Uterus (tissue), 2 donors: Measurements from ENCODE around the gene EML1.

Source experiments
- CTCF ChIP-seq, 4 experiments: fragments of 200-600 bp in 2 of 4; fragments of 450-650 bp in 2 of 4; sonication (generic) in 2 of 4; IDR thresholded peaks; one replicate each; pipeline ENCODE4 v1.5.1; 2016 to 2019; ENCODE audit warnings: antibody characterized with exemption in 4 of 4, mild to moderate bottlenecking in 2 of 4, moderate library complexity in 1 of 4
- POLR2A ChIP-seq, 2 donors: fragments of 450-650 bp; IDR thresholded peaks; one replicate each; pipeline ENCODE4 v1.6.1; 2016; ENCODE audit warnings: antibody characterized with exemption in 2 of 2, mild to moderate bottlenecking in 1 of 2, moderate library complexity in 1 of 2

GRCh38 chr14:99952039-99952438 is 158.8 kb downstream of the EML1 start:
- TF ChIP-seq CTCF (IDR thresholded peaks at IDR 0.05), result no peak
- TF ChIP-seq POLR2A (IDR thresholded peaks at IDR 0.05), result no peak
